HK-2 (cell line): ENCODE results near the gene DVL3.
"Not testable (repeated sequence)": the region's sequence is repeated elsewhere in the genome, so short reads cannot be mapped to it uniquely, and the experiment has no call there.

Source experiments
- DNase-seq: peaks from one replicate; pipeline ENCODE4 v3.0.0-alpha.2; 2018; ENCODE audit not compliant: unreplicated experiment

DVL3 gene

DNA sequence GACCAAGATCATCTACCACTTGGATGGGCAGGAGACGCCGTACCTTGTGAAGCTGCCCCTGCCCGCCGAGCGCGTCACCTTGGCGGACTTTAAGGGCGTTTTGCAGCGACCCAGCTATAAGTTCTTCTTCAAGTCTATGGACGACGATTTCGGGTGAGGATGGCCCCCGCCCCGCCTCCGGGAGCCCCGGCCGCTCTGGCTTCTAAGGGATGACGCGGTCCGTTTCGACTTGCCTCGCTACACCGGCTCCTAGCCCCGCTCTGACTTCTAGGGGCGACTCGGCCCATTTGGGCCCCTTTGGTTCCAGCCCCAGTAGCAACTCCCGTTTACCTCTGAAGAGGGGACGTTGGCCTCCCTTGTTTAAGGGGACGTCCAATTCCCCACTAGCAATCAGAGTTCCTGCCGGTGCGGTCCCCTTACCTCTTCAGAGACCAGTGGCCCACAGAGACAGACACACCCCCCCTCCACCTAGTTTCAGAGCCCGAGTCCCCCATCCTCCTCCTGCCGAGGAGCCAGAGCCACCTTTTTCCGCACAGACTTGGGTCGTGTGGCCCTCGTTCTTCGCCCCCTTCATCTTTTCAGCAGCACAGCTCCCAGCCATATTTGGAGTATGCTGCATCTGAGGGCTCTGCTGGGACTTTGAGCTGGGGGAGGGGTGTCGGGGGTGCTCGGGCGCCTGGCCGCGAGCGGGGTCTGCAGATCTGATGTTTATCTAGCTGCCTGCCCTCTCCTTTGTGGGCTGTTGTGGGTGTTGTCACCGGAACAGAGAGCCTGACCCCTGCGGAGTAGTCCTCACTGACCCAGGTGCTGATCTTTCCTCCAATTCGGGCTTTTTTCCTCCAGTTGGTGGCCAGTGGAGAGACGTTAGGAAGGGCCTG is 706 bp downstream of the DVL3 start:
- DNase-seq, result peak; percentile 59

DNA sequence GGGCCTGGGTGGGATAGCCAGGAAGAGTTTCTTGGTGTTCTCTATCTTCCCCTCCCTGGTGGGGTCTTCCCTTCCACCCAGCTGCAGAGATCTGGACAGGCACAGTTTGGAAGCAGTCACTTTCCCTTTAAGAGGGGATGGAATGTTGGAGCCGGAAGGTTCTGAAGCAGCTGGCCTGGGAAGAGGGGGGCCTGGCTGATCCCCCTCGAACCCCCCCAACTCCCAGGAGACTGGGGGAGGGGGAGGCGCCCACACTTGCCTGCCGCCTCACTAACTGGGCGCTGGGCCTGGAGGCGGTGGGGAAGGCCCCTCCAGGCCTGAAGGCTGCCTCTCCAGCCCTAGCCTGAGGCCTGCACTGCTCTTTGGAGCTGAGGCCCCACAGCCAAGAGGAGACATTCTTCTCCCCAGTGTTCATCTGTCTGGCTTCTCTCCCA is 1.4 kb downstream of the DVL3 start:
- DNase-seq, result peak; percentile 29

DNA sequence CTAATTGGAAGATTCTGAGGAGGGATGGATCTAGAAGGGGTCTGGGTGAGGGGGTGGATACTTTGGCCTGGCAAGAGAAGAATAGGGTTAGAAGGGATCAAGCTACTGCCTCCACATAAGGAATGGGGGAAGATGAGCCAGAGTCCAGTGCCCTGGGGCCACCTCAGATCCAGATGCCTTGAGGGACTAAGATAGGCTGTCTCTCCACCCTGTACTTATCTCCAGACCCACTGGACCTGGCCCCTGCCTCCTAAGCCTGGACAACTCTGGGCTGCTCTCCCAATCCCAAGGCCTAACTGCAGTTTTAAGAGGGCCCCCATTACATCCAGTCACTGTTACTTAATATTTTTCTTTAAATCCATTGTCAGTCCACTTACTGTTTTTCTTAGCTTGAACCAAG is 2.0 kb downstream of the DVL3 start:
- no peak for DNase-seq

DNA sequence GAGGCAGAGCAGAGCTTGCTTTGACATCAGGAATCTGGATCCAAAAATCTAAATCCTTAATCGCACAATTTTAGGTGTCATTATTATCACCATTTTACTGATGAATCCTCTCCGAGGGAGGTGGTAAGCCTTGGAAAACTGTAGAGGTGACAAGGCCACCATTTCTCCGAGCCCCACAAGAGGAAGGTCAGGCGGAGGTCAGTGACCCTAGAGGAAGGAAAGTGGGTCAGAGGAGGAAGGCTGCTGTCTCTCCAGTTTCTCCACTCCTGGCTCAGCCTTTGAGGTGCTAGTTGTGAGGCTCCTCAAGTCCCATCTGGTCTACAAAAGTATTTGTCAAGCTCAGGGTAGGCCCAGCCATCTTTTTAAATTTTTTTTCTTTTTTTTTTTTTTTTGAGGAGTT is 3.2 kb downstream of the DVL3 start:
- no peak for DNase-seq

- no peak for DNase-seq
These were observed 5.3 kb downstream of the DVL3 start for GRCh38 chr3:184160456-184160855.

DNA sequence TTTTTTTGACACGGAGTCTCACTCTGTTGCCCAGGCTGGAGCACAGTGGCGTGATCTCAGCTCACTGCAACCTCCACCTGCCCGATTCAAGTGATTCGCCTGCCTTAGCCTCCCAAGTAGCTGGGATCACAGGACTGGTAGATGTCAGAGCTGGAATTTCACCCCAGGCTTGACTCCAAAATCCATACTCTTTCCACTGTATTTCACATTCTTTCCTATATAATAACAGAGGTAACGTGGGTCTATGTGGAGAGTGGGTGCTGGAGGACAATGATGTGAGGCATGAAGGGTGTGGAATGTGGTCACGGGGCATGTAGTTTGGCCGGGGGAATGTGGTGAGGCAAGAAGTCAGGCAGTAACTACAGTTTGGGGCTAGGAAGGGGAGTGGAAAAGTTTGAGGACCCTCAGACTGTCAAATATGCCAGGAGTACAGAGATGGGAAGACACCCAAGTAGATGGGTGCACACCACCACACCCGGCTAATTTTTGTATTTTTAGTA is 7.4 kb downstream of the DVL3 start:
- not testable (repeated sequence) for DNase-seq

DNA sequence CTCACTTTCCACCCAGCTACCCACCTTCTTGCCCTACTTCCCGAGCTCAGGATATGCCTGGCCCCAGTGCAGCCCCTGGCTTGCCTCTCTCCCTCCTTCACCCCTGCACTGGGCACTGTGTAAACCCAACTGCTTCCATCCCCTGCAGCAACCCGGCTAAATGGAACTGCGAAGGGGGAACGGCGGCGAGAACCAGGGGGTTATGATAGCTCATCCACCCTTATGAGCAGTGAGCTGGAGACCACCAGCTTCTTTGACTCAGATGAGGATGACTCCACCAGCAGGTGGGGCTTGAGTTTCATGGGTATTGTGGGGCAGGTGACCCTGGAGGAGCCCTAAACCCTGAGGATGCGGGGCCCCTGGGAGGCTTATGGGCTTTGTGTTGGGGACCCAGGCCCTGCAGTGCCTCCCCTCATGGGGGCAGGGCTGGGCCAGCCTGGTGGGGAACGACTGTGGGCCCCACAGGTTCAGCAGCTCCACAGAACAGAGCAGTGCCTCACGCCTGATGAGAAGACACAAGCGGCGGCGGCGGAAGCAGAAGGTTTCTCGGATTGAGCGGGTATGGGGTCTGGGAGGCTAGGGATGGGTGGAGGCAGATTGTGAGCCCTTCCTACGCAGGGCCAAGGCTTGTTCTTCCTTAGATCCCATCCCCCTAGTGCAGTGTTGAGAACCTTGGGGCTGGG is 9.6 kb downstream of the DVL3 start:
- no peak for DNase-seq

DNA sequence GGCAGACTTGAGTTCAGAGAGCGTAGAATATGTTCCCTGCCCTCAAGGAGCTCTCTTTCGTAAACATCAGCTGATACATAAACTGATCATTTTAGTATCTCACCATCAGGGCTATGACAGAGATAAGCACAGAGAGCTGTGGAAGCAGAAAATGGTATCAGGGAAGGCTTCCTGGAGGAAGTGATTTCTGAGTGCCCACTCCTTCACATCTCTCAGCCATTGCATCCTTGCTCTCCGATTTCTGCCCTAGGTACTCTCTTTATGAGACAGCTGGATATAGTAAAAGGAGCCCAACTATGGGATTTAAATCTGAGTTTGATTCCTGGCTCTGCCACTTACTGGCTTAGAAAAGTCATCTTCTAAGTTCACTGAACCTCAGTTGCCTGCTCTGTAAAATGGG is 10.4 kb downstream of the DVL3 start:
- DNase-seq, result no peak

DNA sequence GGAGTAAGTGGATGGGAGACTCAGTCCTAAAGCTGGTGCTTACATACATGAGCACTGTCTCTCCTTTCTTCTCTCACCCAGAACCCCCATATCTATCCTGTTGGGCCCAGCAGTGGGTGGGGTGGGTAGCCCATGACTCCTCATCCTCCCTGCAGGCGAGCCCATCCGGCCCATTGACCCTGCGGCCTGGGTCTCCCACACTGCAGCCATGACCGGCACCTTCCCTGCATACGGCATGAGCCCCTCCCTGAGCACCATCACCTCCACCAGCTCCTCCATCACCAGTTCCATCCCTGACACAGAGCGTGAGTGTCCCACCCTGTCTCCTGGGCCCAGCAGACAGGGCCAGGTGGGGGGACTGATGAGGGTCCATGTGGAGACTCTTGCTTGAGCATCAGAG is 11.5 kb downstream of the DVL3 start:
- no peak for DNase-seq

DNA sequence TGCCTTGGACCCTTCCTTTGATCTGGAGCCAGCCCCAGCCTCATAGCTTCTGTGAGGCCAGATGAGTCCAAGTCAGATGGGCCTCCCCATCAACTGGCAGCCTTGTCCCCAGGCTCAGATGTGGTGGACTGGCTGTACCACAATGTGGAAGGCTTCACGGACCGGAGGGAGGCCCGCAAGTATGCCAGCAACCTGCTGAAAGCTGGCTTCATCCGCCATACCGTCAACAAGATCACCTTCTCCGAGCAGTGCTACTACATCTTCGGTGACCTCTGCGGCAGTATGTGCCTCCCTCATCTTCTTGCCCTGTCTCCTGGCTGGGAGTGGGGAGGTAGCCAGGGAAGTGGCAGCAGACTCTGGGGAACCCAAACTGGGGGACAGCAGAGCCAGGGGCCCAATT is 12.6 kb downstream of the DVL3 start:
- no peak for DNase-seq

GRCh38 chr3:184168363-184169120 is 13.4 kb downstream of the DVL3 start:
- DNase-seq, result peak; percentile 57

GRCh38 chr3:184169896-184170875 is 15.0 kb downstream of the DVL3 start:
- DNase-seq, result no peak

- DNase-seq, result peak; percentile 82
These were observed 16.4 kb downstream of the DVL3 start for GRCh38 chr3:184171562-184171961.

DNA sequence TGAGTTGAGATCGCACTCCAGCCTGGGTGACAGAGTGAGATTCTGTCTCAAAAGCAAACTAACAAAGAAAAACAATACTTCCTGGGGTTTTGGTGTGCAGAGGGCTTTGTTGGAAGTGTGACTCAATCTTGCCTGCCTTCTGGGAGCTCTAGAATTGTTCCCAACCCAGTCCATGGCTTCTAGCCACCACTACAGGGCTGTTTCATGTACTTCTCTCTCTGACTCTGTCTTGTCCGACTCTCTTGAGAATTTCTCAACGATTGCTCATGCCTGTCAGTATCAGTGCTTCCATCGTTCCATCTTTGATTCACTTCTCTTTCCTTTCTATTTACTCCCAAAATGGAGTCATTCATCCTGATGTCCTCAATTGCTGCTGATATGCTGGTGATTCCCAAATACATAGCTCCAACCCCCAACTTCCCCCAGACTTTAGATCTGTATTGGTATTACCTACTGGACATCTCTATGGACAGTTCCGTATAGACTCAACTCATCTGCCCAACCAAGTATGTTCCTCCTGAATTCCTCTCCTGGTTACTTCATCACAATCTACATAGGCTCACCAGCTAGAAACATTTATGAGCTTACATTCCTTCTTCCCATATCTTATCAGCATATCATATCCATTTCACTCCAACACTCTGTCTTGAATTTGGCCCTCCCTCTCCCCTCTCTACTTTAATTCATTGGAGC is 17.6 kb downstream of the DVL3 start:
- DNase-seq, result no peak

GRCh38 chr3:184173374-184173722 is 18.2 kb downstream of the DVL3 start:
- no peak for DNase-seq

- DNase-seq, result no peak
These were observed 19.1 kb downstream of the DVL3 start for GRCh38 chr3:184174284-184174645.

DNA sequence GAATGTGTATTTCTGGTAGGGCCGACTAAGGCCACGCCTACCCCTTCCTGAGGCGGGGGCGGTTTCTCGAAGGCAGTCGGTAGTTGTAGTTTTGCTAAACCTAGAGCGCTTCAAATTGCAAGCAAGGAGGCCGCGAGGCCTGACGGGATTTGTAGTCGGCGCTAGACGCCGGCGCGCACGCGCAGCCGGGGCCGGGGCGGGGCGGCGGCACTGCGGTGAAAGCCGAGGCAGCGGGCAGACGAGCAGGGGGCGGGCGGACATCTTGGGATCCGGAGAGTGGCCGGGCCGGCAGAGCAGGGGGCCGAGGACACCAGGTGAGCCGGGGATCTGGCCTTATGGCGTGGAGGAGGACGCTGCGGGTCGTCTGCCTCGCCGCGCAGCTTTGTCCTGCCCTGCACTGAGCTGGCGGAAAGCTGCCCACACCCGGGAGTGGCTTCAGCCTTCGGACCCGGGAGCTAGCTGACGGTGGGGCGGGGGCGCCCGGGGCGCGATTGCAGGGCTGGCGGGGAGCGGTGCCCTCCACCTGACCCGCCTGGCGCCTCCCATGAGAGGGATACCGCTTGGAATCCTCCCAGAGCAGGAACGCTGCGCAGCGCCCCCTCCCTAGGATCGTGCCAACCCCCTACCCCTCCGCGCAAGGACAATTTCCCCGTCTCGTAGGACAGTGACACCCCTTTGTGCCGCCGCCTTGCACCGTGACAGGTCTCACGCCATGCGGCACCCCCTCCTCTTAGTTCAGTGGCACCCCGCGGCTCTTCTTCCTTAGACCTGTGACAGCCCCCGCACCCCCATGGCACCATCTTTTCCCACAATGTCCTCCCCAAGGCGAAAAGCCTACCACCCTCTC is 19.7 kb downstream of the DVL3 start, which contains the start of gene AP2M1:
Gene AP2M1 (plus strand): TSS at position 210 of the 847 bp plus-strand sequence. CDS start 2,139 bp downstream, outside the sequence.
- peak; percentile 99 for DNase-seq

- no peak for DNase-seq
These were observed 20.3 kb downstream of the DVL3 start for GRCh38 chr3:184175506-184175905.

DNA sequence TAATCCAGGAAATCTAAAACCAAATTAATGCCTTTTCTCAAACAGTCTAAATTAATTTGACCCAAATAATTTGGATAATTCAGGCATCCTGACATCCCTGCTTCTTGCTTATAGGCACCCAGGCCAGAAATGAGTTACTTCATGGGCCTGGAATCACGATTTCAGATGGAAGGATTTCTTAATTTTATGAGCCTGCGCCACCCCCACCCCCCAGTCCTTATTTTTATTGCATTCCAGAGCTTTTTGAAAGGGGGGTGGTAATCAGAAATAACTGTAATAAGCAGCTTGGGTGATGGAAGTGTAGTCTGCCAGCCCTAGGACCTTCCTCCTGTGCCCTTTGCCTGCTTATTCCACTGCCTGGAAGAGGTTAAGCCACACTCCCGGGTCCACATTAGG is 20.8 kb downstream of the DVL3 start:
- no peak for DNase-seq
